GM11168 (cell line): ENCODE results near the gene CLPTM1L.
"Not testable (repeated sequence)": the region's sequence is repeated elsewhere in the genome, so short reads cannot be mapped to it uniquely, and the experiment has no call there.

Experiments used
- in situ Hi-C: fragments of 300-500 bp; cut with MboI; formaldehyde crosslinking; loops from one replicate; pipeline ENCODE4 v1.12.0; 2022; ENCODE audit warnings: low sequenced_read_pairs; ENCODE audit not compliant: unreplicated experiment

Gene CLPTM1L

GRCh38 chr5:1343931-1344901 lies 683 bp downstream of the CLPTM1L start:
- in situ Hi-C loops, result no loop called here

GRCh38 chr5:1343315-1343751 lies 1.6 kb downstream of the CLPTM1L start:
- in situ Hi-C loops, result no loop called here

DNA sequence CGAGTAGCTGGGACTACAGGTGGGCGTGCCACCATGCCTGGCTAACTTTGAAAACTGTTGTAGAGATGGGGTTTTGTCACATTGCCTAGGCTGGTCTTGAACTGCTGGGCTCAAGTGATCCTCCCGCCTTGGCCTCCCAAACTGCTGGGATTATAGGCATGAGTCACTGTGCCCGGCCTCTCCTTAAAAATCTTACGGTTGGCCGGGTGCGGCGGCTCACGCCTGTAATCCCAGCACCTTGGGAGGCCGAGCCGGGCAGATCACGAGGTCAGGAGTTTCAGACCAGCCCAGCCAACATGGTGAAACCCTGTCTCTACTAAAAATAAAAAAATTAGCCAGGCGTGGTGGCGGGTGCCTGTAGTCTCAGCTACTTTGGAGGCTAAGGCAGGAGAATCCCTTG lies 2.2 kb downstream of the CLPTM1L start:
- in situ Hi-C loops, result not testable (repeated sequence)

DNA sequence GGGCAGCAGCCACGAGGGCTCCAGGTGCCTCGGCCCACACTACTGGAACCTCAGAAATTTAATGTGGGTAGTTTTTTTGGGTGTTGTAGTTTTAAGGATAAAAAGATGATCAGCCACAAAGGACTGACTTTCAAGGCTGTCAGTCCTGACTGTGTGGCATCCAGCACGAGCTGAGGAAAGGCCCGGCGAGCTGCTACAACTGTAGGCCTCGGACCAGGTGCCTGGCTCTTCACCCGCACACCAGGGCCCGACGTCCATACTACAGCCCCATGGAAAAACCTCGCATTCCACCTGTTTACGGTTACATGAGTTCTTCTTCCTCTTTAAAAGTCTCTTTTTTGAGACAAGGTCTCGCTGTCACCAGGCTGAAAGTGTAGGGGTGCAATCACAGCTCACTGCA lies 2.6 kb downstream of the CLPTM1L start:
- in situ Hi-C loops, result no loop called here

GRCh38 chr5:1341863-1342262 lies 3.0 kb downstream of the CLPTM1L start:
- in situ Hi-C loops, result no loop called here

GRCh38 chr5:1339818-1340210 lies 5.1 kb downstream of the CLPTM1L start:
- in situ Hi-C loops, result not testable (repeated sequence)

DNA sequence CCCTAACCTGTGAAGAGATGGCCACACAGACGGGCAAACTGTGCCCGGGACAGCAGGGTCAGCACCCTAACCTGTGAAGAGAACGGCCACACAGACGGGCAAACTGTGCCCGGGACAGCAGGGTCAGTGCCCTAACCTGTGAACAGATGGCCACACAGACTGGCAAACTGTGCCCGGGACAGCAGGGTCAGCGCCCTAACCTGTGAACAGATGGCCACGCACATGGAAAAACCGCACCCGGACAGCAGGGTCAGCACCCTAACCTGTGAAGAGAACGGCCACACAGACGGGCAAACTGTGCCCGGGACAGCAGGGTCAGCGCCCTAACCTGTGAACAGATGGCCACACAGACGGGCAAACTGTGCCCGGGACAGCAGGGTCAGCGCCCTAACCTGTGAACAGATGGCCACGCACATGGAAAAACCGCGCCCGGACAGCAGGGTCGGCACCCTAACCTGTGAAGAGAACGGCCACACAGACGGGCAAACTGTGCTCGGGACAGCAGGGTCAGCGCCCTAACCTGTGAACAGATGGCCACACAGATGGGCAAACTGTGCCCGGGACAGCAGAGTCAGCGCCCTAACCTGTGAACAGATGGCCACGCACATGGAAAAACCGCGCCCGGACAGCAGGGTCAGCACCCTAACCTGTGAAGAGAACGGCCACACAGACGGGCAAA lies 5.6 kb downstream of the CLPTM1L start:
- in situ Hi-C loops, result not testable (repeated sequence)

GRCh38 chr5:1338506-1339070 lies 6.3 kb downstream of the CLPTM1L start:
- in situ Hi-C loops, result no loop called here

DNA sequence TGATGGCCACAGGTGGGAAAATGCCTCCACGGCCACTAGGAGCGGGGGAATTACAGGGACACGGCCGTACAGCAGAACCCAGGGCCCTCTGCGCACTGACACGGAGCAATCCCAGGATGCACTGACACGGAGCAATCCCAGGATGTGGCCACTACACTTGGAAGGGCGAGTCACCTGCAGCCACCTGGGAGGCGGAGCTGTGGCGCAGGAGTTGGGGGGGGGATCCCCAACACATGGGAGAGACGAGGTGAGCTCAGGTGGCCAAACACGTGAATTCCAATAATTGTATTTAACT lies 6.8 kb downstream of the CLPTM1L start:
- in situ Hi-C loops, result no loop called here

- in situ Hi-C loops, result no loop called here
Measured at GRCh38 chr5:1337489-1338195, 7.3 kb downstream of the CLPTM1L start.

DNA sequence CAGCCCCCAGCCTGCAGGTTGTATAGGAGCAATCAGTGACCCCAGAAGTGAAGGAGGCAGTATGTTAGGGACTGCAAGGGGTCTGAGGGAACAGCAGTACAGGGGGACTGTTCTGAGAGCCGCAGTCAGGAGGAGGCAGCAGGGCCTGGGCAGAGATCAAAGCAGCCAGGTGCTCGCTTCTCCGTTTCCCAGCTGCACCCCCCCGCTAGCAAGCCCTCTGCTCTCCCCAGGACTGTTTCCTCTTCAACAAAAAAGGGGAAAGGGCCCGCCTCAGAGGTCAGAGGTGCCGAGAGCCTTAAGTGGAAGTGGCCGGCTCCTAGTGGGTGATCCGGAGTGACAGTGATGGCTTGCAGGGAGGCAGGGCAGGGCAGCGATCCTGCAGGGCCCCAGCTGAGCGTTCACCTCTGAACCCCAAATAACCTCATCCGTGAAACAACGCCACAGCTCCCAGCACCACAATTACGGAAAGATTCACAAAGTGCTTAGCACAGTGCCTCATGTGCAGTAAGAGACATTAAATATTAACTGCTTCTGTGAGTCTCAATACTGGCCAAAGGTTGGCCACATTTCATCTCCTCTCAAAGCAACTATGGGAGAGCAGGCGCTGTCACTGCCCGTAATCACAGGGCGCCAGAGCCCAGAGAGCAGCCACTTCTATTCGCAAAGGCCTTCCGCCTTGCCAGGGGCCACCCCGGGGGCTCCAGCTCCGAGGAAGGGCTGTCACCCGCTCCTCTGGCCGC lies 8.0 kb downstream of the CLPTM1L start:
- in situ Hi-C loops, result no loop called here

DNA sequence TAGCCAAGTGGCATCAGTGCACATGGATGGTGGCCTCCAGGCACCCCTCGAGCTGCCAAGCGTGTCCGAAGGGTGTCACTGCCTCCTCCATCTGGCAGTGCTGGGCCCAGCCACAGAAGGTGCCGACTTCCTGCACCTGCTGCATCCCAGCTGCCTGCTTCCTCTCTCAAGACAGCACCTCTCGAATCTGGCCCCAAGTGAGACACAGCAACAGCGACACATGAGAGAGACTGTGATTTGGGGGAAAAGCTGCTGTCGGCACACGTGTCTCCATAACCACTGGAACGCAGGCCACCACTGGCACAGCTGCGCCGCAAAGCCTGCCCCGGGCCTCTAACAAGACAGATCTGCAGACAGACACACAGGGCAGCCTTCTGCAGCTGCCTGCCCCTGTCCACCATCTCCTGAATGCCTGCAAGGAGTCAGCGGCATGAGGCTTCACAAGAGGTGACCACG lies 8.8 kb downstream of the CLPTM1L start:
- in situ Hi-C loops, result no loop called here

DNA sequence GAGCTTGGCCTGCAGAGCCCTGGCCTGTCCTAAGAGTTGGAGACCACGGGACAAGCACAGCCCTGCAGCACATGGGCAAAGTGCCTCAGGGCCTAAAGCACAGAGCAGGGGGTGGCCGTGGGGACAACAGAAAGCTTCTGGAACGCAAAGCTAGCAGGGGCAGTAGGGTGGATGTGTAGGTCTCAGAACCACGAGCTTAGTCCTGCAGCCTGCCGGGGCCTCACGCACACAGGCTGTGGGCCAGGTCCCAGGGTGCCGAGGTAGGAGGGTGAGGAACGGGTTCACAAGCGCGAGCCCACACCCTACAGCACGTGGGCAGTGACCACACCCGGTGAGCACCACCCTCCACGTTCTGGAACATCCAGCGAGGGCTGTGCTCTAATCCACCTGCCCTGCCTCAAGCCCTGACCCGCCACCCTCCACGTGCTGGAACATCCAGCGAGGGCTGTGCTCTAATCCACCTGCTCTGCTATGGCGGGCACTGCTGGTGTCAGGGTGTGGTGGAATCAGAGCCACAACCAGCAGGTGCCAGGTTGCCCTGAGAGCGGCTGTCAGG lies 9.3 kb downstream of the CLPTM1L start:
- in situ Hi-C loops, result no loop called here

GRCh38 chr5:1334831-1335539 lies 9.9 kb downstream of the CLPTM1L start:
- in situ Hi-C loops, result no loop called here

DNA sequence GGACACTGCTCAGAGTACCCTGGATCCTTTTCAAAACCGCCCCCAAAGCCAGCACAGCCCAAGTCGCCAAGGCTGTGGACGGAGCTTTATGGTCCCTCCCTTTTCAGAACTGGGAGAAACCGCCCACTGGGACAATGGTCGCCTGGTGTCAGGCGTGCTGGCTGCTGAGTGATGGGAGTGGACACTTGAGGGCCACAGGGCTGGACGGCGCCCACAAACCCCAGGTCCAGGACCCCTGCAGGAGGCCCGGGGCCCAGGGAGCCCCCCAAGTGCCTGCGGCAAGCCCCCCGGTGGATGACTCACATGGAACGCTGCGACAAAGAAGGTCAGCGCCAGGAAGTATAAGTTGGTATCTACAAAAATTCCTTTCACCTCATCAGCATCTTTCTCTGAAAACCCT lies 10.9 kb downstream of the CLPTM1L start:
- in situ Hi-C loops, result no loop called here

- in situ Hi-C loops, result not testable (repeated sequence)
Measured at GRCh38 chr5:1333286-1333685, 11.6 kb downstream of the CLPTM1L start.

DNA sequence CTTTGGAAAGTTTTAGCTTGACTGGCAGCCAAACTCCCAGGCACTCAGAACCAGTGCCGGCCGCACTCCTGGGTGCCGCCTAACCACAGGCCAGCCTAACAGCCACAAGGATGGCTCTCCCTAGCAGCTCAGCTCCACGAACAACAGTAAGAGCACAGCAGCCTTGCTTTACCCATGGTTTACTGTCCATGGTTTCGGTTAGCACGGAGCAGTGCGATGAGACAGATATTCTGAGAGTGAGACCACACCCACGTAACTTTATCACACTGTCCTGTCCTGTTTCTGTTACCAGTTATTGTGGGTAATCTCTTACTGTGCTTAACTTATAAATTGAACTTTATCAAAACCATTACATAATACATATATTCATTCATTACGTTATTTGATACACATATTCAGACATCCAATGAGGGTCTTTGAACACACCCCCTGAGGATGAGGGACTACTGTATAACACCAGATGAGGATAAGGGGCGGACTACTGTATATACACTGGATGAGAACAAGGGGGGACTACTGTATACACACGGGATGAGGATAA lies 12.4 kb downstream of the CLPTM1L start:
- in situ Hi-C loops, result no loop called here

DNA sequence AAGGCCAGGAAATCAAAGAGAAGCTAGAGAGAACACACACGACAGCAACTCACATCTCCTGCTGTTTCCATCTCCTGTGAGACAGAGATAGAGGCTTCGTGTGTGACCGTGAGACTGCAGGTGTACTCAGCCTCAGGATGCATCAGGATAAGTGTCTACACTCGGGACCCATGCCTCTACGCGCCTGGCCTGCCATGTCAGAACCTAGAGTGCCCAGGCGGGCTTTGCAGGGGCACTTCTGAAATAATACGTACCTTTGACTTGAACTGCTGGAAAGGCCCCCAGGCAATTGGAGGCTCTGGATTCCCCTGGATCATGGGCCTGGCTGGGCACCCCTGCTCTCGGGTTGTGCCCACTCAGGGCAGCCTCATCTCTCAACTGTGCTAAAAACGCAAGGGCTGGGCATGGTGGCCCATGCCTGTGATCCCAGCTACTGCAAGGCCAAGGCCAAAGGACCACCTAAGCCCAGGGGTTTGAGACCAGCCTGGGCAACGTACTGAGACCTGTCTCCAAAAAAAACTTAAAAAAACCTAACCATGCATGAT lies 13.0 kb downstream of the CLPTM1L start:
- in situ Hi-C loops, result no loop called here
